Activated CD4-positive, alpha-beta T cell treated with anti-CD3 and anti-CD28 coated beads for 48 hours (primary cell): ENCODE results near the gene GLOD5.

Source experiments
- DNase-seq: peaks from one replicate; pipeline ENCODE4 v3.0.0-alpha.2; 2020

GLOD5 gene

GRCh38 chrX:48769230-48769629 is 7.7 kb downstream of the GLOD5 start:
- DNase-seq, result no peak

DNA sequence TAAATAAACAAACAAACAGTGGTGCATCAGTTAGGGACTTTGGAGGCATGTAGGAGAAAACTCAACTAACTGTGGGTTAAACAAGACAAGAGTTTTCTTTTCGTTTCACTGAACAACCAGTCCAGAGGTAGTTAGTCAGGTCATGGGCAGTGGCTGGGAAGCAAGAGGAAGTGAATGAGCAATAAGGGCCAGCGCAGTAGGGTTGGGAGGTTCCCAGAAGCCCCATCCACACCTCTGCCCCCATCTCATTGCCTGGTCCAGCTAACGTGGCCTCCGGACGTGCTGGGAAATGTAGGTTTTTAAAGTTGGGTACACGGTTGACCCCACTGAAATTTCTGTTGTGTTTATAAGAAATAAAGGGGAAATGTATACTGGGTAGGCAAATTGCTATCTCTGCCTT is 8.7 kb downstream of the GLOD5 start:
- no peak for DNase-seq

GRCh38 chrX:48772602-48773001 is 11.1 kb downstream of the GLOD5 start:
- DNase-seq, result no peak

DNA sequence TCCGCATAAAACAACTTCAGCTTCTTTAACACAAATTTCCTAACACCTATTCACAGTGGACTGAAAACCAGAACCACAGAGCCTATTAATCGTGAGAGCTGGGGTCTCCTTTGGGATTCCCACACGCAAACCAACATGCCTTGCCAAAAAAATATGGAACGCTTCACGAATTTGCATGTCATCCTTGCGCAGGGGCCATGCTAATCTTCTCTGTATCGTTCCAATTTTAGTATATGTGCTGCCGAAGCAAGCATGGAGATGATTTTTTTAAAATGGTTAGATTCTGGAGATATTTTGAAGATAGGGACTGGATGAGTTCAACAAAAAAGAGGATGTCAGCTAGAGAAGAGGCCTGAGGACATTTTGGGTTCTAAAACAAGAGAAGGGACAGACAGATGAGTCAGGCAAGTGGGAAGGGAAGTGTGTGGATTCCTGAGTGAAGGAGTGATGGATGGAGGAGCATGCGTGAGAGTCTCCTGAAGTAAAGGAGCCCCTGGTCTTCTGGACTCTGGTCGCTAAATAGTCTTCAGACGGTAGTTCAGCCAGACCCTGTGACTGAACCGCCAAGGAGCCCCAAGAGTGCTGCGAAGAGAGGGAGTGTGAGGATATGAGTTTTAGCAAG is 15.4 kb downstream of the GLOD5 start:
- DNase-seq, result no peak

GRCh38 chrX:48779399-48779798 is 17.9 kb downstream of the GLOD5 start:
- DNase-seq, result no peak

DNA sequence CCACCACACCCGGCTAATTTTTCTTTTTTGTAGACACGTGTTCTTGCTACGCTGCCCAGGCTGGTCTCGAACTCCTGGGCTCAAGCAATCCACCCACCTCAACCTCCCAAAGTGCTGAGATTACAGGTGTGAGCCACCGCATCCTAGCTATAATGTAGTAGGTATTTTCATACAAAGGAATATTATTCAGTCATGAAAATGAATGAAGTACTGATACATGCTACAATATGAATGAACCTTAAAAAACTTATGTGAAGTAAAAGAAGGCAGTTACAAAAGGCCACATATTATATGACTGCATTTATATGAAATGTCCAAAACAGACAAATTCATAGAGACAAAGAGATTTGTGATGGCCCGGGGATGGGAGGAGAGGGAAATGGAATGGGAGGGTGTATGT is 20.2 kb downstream of the GLOD5 start:
- no peak for DNase-seq

- DNase-seq, result no peak
These were observed 20.7 kb downstream of the GLOD5 start for GRCh38 chrX:48782216-48782615.

GRCh38 chrX:48782795-48783194 is 21.2 kb downstream of the GLOD5 start:
- DNase-seq, result no peak

GRCh38 chrX:48784726-48785125 is 23.2 kb downstream of the GLOD5 start:
- DNase-seq, result no peak

DNA sequence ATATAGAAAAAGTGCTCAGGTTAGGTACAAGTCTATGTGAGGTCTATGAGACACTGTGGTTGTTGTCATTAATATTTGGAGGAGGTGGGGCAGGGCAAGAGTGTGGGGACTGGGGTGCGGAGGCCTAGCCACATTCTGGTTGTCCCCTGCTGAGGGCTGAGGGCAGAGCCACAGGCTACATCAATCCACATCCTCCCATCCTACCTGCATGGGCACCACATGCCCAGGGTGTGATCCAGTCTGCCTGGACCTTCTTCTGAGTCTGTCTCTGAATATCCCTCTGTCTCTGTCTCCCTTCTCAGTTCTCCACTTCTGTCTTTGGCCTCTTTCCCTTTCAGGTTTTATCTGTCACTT is 23.6 kb downstream of the GLOD5 start:
- DNase-seq, result no peak

DNA sequence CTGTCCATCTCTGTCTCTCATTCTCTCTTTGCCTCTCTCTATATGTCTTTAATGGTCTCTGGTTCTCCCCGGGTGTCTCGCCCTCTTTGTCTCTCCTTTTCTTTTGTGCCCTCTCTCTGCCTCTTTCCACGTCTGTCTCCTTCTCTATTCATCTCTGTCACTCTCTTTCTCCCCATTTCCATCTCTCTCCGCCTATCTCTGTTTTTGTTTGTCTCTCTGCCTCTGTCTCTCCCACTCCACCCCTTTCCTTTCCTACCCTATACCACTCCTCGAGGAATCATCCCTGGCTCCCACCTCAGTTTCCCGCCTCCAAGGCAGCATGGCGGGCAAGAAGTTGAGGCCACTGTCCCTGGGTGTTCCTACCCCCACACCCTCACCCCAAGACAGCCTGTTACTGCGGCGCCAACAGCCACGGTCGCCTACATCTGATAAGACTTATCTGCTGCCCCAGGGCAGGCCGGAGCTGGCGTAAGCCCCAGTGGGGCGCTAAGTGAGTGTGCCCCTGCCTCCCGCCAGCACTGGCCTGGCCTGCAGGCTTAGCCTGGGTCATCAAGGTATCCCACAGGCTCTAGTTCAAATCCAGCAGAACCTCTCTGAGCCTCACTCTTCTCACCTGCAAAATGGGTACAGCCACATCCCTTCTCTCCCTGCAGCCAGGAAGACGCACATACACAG is 24.1 kb downstream of the GLOD5 start:
- no peak for DNase-seq

GRCh38 chrX:48786341-48786800 is 24.8 kb downstream of the GLOD5 start, which contains the start of gene GATA1:
Gene GATA1, plus strand, starts transcription at chrX:48786590. Its CDS starts 4,520 bp downstream, at chrX:48791110.
- no peak for DNase-seq

- no peak for DNase-seq
These were observed 25.4 kb downstream of the GLOD5 start for GRCh38 chrX:48786825-48787504.

GRCh38 chrX:48787505-48788443 is 26.2 kb downstream of the GLOD5 start:
- DNase-seq, result no peak

DNA sequence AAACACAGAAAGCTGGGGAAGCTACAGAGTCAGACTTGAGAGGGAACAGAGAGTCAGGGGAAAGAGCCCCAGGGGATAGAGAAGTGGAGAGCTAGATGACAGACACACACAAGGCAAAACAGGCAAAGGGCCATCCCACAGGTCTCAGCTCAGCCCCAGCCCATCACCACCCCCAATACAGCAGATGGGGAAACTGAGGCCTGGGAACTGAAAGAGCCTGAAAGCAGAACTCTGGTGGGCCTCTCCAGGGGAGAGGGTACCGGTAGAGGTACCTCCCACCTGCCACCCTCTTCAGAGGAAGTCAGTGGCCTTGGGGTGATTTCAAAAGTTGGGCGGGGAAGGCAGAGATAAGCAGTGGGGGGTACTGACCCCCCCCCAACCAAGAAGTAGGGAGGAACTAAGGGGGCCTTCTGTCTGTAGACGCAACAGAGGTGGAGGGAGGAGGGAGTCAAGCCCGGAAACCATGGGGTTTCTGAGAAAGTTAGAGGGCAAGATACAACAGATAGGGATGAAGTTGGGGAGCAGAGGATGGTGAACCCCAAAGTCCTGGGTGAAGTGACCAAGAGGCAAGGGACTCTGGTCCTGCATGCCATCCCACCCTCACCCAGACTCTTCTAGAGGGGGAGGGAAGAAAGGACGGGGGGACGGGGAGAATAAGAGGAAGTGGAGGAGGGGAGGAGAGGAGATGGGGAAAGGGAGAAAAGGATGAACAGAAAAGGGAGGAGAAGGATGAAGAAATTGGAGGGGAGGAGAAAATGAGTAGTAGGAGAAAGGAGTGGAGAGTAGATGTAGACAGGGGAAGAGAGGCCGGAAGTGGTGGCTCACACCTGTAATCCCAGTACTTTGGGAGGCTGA is 28.0 kb downstream of the GLOD5 start:
- no peak for DNase-seq

DNA sequence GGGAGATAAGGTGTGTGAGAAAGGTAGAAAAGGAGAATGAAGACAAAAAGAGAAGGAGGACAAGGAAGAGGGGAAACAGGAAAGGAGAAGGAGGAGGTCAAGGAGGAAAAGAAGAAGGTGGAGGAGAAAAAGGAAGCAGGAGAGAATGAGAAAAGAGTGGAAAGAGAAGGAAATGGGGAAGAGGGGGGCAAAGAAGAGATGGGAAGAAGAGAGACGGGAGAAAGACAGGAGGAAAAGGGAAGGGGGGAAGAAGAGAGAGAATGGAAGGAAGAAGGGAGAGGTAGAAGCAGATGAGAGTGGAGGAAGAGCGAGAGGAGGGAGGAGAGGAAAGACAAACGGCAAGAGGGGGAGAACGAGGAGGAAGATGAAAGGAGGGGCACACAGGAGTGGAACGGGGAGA is 28.9 kb downstream of the GLOD5 start:
- no peak for DNase-seq

DNA sequence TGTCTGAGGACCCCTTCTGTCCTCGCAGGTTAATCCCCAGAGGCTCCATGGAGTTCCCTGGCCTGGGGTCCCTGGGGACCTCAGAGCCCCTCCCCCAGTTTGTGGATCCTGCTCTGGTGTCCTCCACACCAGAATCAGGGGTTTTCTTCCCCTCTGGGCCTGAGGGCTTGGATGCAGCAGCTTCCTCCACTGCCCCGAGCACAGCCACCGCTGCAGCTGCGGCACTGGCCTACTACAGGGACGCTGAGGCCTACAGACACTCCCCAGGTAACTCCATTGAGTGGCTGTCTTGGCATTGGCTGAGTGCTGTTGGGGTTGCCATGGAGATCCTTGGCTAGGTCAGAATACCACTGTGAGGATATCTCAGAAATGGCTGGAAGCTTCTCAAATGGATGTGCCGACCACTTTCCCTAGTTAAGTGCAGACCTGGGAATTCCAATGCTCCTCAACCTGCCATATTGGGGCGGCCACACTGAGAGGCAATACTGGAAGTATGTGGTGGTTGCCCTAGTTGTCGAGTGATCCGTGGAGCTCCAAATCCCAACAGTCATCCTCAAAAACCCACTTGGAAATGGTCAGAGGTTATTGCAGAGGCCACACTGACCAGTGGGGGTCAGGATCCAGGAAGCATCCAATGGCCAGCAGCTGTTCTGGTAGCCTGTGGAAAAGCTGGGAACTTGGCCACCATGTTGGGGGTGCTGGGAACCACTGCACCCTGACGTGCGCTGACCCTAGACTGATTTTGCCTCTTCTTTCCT is 29.7 kb downstream of the GLOD5 start:
- DNase-seq, result no peak

GRCh38 chrX:48792219-48792618 is 30.7 kb downstream of the GLOD5 start:
- no peak for DNase-seq

GRCh38 chrX:48793935-48794334 is 32.4 kb downstream of the GLOD5 start:
- no peak for DNase-seq

DNA sequence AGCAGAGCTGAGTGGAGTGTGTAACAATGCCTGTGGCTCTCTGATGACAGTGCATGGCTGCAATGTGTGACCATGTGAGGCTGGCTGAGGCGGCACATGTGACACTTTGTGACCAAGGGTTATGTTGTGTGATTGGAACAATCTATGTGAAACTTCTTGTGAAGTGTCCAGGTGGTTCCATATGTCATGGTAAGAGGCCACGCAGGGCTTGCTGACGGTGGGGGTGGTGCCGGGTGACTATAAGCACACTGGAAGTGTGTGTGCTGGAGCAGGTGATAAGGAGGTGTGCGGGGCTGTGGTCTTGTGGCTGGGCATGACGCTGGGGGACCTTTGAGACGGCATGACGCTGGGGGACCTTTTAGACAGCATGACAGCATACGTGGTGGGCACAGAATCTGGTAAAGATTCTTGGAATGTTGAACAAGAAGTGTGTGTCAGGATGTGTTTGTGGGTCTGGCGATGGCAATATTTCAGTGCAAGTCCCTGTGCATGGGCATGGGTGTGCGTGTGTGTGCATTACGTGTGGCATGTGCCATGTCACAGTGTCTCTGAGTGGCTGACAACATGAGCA is 32.9 kb downstream of the GLOD5 start:
- no peak for DNase-seq

DNA sequence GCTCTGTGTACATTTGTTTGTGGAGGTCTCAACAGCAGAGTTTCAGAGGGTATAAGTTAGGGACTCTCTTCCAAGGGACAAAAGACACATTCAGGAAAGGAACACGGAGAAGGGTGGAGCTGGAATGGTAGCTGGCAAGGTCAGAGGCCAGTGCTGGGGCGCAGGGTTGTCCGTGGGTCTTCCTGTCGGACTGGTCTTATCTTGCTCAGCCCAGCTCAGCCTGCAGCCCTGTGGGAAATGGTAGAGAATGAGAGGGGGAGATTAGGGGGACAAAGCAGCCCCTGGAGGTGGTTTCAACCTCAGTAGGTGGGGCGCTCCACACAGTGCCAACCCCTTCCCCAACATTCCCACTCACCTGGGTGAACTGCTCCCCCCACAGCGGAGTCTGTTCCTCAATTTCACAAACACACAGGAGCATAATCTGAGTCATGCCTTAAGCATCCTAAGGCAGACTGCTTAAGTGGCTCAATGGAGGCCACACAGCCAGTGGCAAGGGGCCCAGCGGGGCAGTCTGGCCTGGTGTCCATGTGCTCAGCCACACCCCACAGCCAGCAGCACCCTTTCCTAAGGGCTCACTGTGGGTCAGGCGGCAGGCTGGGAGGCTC is 33.5 kb downstream of the GLOD5 start:
- no peak for DNase-seq
